GM23338 (cell line): ENCODE data around the gene MYL5. TPM values are rescaled to one million over a fixed set of nuclear protein-coding genes. Genes with fewer than 3 reads are reported as not detected.

Source experiments
- ATAC-seq: fragments of 200-7000 bp; cut with Tn5 transposase; 3 replicates; pipeline ENCODE4 v1.9.1; 2020
- DNase-seq: peaks from one replicate; pipeline ENCODE4 v3.0.0-alpha.2; 2015; ENCODE audit warnings: low spot score
- H2AFZ ChIP-seq: fragments of 200-600 bp; sonication (generic); 2 replicates; pipeline ENCODE4 v1.8.0; 2016; ENCODE audit warnings: antibody characterized with exemption, mild to moderate bottlenecking, moderate library complexity
- H3F3A ChIP-seq: fragments of 200-600 bp; sonication (generic); replicated peaks from 2 replicates; pipeline ENCODE4 v1.8.0; 2017; ENCODE audit warnings: antibody characterized with exemption, mixed run types, low read depth
- H3K27ac ChIP-seq: fragments of 200-600 bp; sonication (generic); 2 replicates; pipeline ENCODE4 v1.6.1; 2016; ENCODE audit warnings: low read depth
- H3K27me3 ChIP-seq: fragments of 200-600 bp; sonication (generic); 2 replicates; pipeline ENCODE4 v1.8.0; 2016; ENCODE audit warnings: mild to moderate bottlenecking, mixed run types, moderate library complexity; ENCODE audit not compliant: insufficient read depth
- H3K36me3 ChIP-seq: fragments of 200-600 bp; sonication (generic); 2 replicates; pipeline ENCODE4 v1.8.0; 2016; ENCODE audit warnings: mild to moderate bottlenecking; ENCODE audit not compliant: insufficient read depth
- H3K4me1 ChIP-seq: fragments of 200-600 bp; sonication (generic); 2 replicates; pipeline ENCODE4 v1.8.0; 2016; ENCODE audit warnings: mild to moderate bottlenecking, moderate library complexity; ENCODE audit not compliant: insufficient read depth
- H3K4me2 ChIP-seq: fragments of 200-600 bp; sonication (generic); 2 replicates; pipeline ENCODE4 v1.7.1; 2017; ENCODE audit warnings: mixed run types
- H3K4me3 ChIP-seq: fragments of 200-600 bp; sonication (generic); 2 replicates; pipeline ENCODE4 v1.6.1; 2016; ENCODE audit warnings: mixed run types
- H3K79me2 ChIP-seq: fragments of 200-600 bp; sonication (generic); replicated peaks from 2 replicates; pipeline ENCODE4 v1.8.0; 2017; ENCODE audit warnings: mild to moderate bottlenecking; ENCODE audit not compliant: insufficient read depth
- H3K9me2 ChIP-seq: fragments of 200-600 bp; sonication (generic); 2 replicates; pipeline ENCODE4 v1.8.0; 2017; ENCODE audit not compliant: insufficient read depth
- H4K20me1 ChIP-seq: fragments of 200-600 bp; sonication (generic); replicated peaks from 2 replicates; pipeline ENCODE4 v1.8.0; 2017; ENCODE audit warnings: mild to moderate bottlenecking; ENCODE audit not compliant: insufficient read depth
- H3K27ac Mint-ChIP-seq: 2 replicates; pipeline ENCODE4 v1.8.0; 2020; ENCODE audit warnings: inconsistent platforms, mild to moderate bottlenecking, moderate library complexity, mixed read lengths
- H3K27me3 Mint-ChIP-seq: 3 replicates; pipeline ENCODE4 v1.8.0; 2022; ENCODE audit warnings: low read depth, mild to moderate bottlenecking, moderate library complexity, mixed read lengths, inconsistent platforms; ENCODE audit not compliant: insufficient read depth, poor library complexity
- H3K36me3 Mint-ChIP-seq: 3 replicates; pipeline ENCODE4 v1.8.0; 2021; ENCODE audit warnings: low read depth, mild to moderate bottlenecking, inconsistent platforms, moderate library complexity, mixed read lengths
- H3K4me1 Mint-ChIP-seq: 3 replicates; pipeline ENCODE4 v1.8.0; 2020; ENCODE audit warnings: mild to moderate bottlenecking, inconsistent platforms, mixed read lengths
- H3K4me3 Mint-ChIP-seq: 3 replicates; pipeline ENCODE4 v1.8.0; 2021; ENCODE audit warnings: moderate library complexity, mild to moderate bottlenecking, inconsistent platforms, mixed read lengths
- H3K9me3 Mint-ChIP-seq: 3 replicates; pipeline ENCODE4 v1.8.0; 2020; ENCODE audit warnings: moderate library complexity, mild to moderate bottlenecking, inconsistent platforms, mixed read lengths
- EZH2 ChIP-seq: fragments of 200-600 bp; sonication (generic); IDR thresholded peaks from one replicate; pipeline ENCODE4 v1.8.0; 2017; ENCODE audit warnings: antibody characterized with exemption, mild to moderate bottlenecking, low read depth; ENCODE audit not compliant: unreplicated experiment
- EZH2phosphoT487 ChIP-seq: fragments of 200-600 bp; sonication (generic); IDR thresholded peaks from one replicate; pipeline ENCODE4 v1.8.1; 2018; ENCODE audit warnings: antibody characterized with exemption; ENCODE audit not compliant: unreplicated experiment
- REST ChIP-seq: IDR thresholded peaks from one replicate; pipeline ENCODE4 v1.6.1; 2018; ENCODE audit warnings: antibody characterized with exemption; ENCODE audit not compliant: unreplicated experiment
- ZNF114 ChIP-seq: fragments of 250-450 bp; sonication (Bioruptor Pico); IDR thresholded peaks from 2 replicates; pipeline ENCODE4 v1.5.0; 2020; ENCODE audit warnings: mild to moderate bottlenecking, moderate library complexity
- ZNF331 ChIP-seq: fragments of 250-450 bp; sonication (Bioruptor Pico); IDR thresholded peaks from 2 replicates; pipeline ENCODE4 v1.5.0; 2020; ENCODE audit warnings: low read depth, mild to moderate bottlenecking, moderate library complexity
- ZNF462 ChIP-seq: fragments of 250-450 bp; sonication (Bioruptor Pico); IDR thresholded peaks from 2 replicates; pipeline ENCODE4 v1.5.0; 2020; ENCODE audit warnings: mild to moderate bottlenecking, moderate library complexity
- polyA plus RNA-seq: library from polyadenylated mRNA; unstranded; fragments of >200 nt; fragmentation: Nextera tagmentation; extraction: Ambion mirVana; gene quantifications from 2 replicates; pipeline ENCODE4 v1.2.1, GENCODE V29; 2016
- total RNA-seq: library from RNA; depleted of rRNA; stranded (reverse); fragments of >200 nt; shearing (Covaris generic); gene quantifications from 2 replicates; pipeline ENCODE4 v1.2.3, GENCODE V29; 2014

Gene MYL5
- total and polyA plus RNA-seq, 2 experiments from 2014 or later, result 3.0 to 4.4 TPM

GRCh38 chr4:726838-727237 is 52.5 kb downstream of the MYL5 start:
- Mint-ChIP-seq H3K4me1 (peaks cover 2% of the 10 kb centered on the region; the same call in 1 of the 3 replicates), H3K4me3 (no peak overlapping the region), H3K27ac (peak overlapping the region; percentile 17; the same call in 1 of the 2 replicates), H3K9me3 (no peaks in the 10 kb centered on the region), H3K27me3 (peaks cover 14% of the 10 kb centered on the region), H3K36me3 (peaks cover 29% of the 10 kb centered on the region)
- H3K9me2 ChIP-seq, result no peaks in the 10 kb centered on the region
- no peaks in the 10 kb centered on the region for H3K4me1 ChIP-seq
- H2AFZ ChIP-seq, result no peak overlapping the region
- peaks cover 16% of the 10 kb centered on the region for H4K20me1 ChIP-seq
- H3K36me3 ChIP-seq, result no peaks in the 10 kb centered on the region
- peaks cover 66% of the 10 kb centered on the region for H3K79me2 ChIP-seq
- no peak overlapping the region for H3K27ac ChIP-seq
- H3F3A ChIP-seq, result peaks cover 6% of the 10 kb centered on the region; the same call in 1 of the 2 replicates
- ATAC-seq (no peak), DNase-seq (no peak)
- TF ChIP-seq EZH2phosphoT487 (no peak), REST (no peak), ZNF331 (no peak), ZNF114 (CRISPR knock-in tag) (no peak), EZH2 (no peak)
- no peak overlapping the region for H3K4me2 ChIP-seq
- H3K27me3 ChIP-seq, result no peaks in the 10 kb centered on the region
- no peak overlapping the region for H3K4me3 ChIP-seq

GRCh38 chr4:727576-727975 is 53.2 kb downstream of the MYL5 start:
- Mint-ChIP-seq H3K27ac (no peak overlapping the region; the same call in 1 of the 2 replicates), H3K4me1 (peaks cover 2% of the 10 kb centered on the region; the same call in 1 of the 3 replicates), H3K27me3 (peaks cover 13% of the 10 kb centered on the region), H3K9me3 (no peaks in the 10 kb centered on the region), H3K36me3 (peaks cover 27% of the 10 kb centered on the region), H3K4me3 (no peak overlapping the region)
- H3K79me2 ChIP-seq, result peaks cover 61% of the 10 kb centered on the region
- H3K4me2 ChIP-seq, result no peak overlapping the region
- no peaks in the 10 kb centered on the region for H3K36me3 ChIP-seq
- H3K9me2 ChIP-seq, result no peaks in the 10 kb centered on the region
- H3F3A ChIP-seq, result peaks cover 6% of the 10 kb centered on the region; the same call in 1 of the 2 replicates
- H3K4me1 ChIP-seq, result no peaks in the 10 kb centered on the region
- DNase-seq, result no peak
- peaks cover 16% of the 10 kb centered on the region for H4K20me1 ChIP-seq
- no peak overlapping the region for H3K27ac ChIP-seq
- no peak overlapping the region for H3K4me3 ChIP-seq
- no peak for ATAC-seq
- no peaks in the 10 kb centered on the region for H3K27me3 ChIP-seq
- no peak overlapping the region for H2AFZ ChIP-seq
- TF ChIP-seq ZNF462 (CRISPR knock-in tag) (no peak), REST (no peak), ZNF331 (no peak)
